Endothelial cell of umbilical vein (primary cell): ENCODE results near the gene HSBP1. TPM values are rescaled to one million over a fixed set of nuclear protein-coding genes. Genes with fewer than 3 reads are reported as not detected.

ENCODE experiments used
- BruUV-seq: library from RNA; stranded (reverse); fragments of 400-500 nt; replicated peaks from 2 replicates; lab custom pipeline; 2021; lab: Mats Ljungman, UMichigan
- CTCF ChIA-PET: fragments of 300-600, 350-600 bp; sonication (Branson Sonifier 250); formaldehyde crosslinking; loops from one replicate; lab custom pipeline; 2021; ENCODE audit warnings: antibody characterized with exemption, inconsistent platforms; lab: Charles Lee
- POLR2A ChIA-PET: fragments of 300-600, 350-600 bp; sonication (Branson Sonifier 250); formaldehyde crosslinking; loops from one replicate; lab custom pipeline; 2021; ENCODE audit warnings: antibody characterized with exemption, inconsistent platforms; lab: Charles Lee
- DNase-seq: peaks from one replicate; pipeline ENCODE4 v3.0.0-alpha.2; 2011; ENCODE audit warnings: low read depth, low spot score
- FAIRE-seq: peaks from 2 replicates; lab custom pipeline; 2011; peaks lifted over from hg19 to GRCh38; lab: Jason Lieb, UNC
- H2AFZ ChIP-seq: 2 replicates; pipeline ENCODE4 v1.6.0; 2012; ENCODE audit warnings: low read depth, low read length, control low read depth, inconsistent platforms
- H3K27ac ChIP-seq: 2 replicates; pipeline ENCODE4 v1.5.1; 2011; ENCODE audit warnings: low read depth, mild to moderate bottlenecking, control low read depth, low read length, moderate library complexity; ENCODE audit not compliant: insufficient read depth
- H3K27me3 ChIP-seq, 2 experiments: 2 replicates each; pipeline versions ENCODE4 v1.6.0 to v1.6.1; 2011; ENCODE audit warnings: low read length in 2 of 2, mixed read lengths in 1 of 2; ENCODE audit not compliant: control insufficient read depth in 2 of 2, insufficient read depth in 2 of 2
- H3K36me3 ChIP-seq, 2 experiments: 2 replicates in 1 of 2; 3 replicates in 1 of 2; pipeline ENCODE4 v1.5.1; 2011; ENCODE audit warnings: low read length in 2 of 2, mild to moderate bottlenecking in 1 of 2, moderate library complexity in 1 of 2; ENCODE audit not compliant: control insufficient read depth in 2 of 2, insufficient read depth in 2 of 2; ENCODE audit errors: extremely low read depth in 1 of 2
- H3K4me1 ChIP-seq: 3 replicates; pipeline ENCODE4 v1.5.1; 2011; ENCODE audit warnings: mild to moderate bottlenecking, low read length; ENCODE audit not compliant: control insufficient read depth, insufficient read depth; ENCODE audit errors: extremely low read depth
- H3K4me2 ChIP-seq: 2 replicates; pipeline ENCODE4 v1.6.1; 2011; ENCODE audit warnings: low read length, control low read depth, mixed read lengths; ENCODE audit not compliant: insufficient read depth
- H3K4me3 ChIP-seq, 3 experiments: fragments of 200-600 bp in 1 of 3; sonication (generic), shearing (Covaris generic) in 1 of 3; replicated peaks in 1 of 3; 2 replicates each; pipeline ENCODE4 v1.5.1; 2011 to 2016; ENCODE audit warnings: control low read depth in 3 of 3, low read length in 3 of 3, mild to moderate bottlenecking in 2 of 3, inconsistent platforms in 1 of 3, low read depth in 1 of 3, moderate library complexity in 1 of 3; ENCODE audit not compliant: insufficient read depth in 1 of 3
- H3K79me2 ChIP-seq: 2 replicates; pipeline ENCODE4 v1.6.0; 2012; ENCODE audit warnings: low read length, inconsistent platforms; ENCODE audit not compliant: control insufficient read depth, insufficient read depth
- H3K9ac ChIP-seq: replicated peaks from 2 replicates; pipeline ENCODE3; 2011; ENCODE audit warnings: low read length, control low read depth; ENCODE audit not compliant: insufficient read depth; ENCODE audit errors: extremely low read depth
- H3K9me1 ChIP-seq: replicated peaks from 3 replicates; pipeline ENCODE4 v1.6.0; 2011; ENCODE audit warnings: mild to moderate bottlenecking, low read length; ENCODE audit not compliant: control insufficient read depth, insufficient read depth; ENCODE audit errors: extremely low read depth
- H3K9me3 ChIP-seq: replicated peaks from 2 replicates; pipeline ENCODE4 v1.5.1; 2012; ENCODE audit warnings: low read length, inconsistent platforms; ENCODE audit not compliant: control insufficient read depth, insufficient read depth
- H4K20me1 ChIP-seq: replicated peaks from 2 replicates; pipeline ENCODE3; 2011; ENCODE audit warnings: mild to moderate bottlenecking, low read length; ENCODE audit not compliant: control insufficient read depth, insufficient read depth; ENCODE audit errors: extremely low read depth
- CTCF ChIP-seq, 2 donors: IDR thresholded peaks; 1 replicate in 1 of 2; 2 replicates in 1 of 2; pipeline ENCODE4 v1.5.1; 2011; ENCODE audit warnings: low read length in 2 of 2, mild to moderate bottlenecking in 2 of 2, moderate library complexity in 2 of 2, control low read depth in 1 of 2, inconsistent platforms in 1 of 2, low read depth in 1 of 2; ENCODE audit not compliant: insufficient read depth in 1 of 2; ENCODE audit errors: extremely low read depth in 1 of 2
- EZH2 ChIP-seq: IDR thresholded peaks from 2 replicates; pipeline ENCODE4 v1.6.1; 2012; ENCODE audit warnings: borderline replicate concordance, low read depth, mild to moderate bottlenecking, moderate library complexity, low read length, inconsistent platforms; ENCODE audit not compliant: severe bottlenecking
- FOS ChIP-seq: IDR thresholded peaks from 2 replicates; pipeline ENCODE4 v1.6.1; 2011; ENCODE audit warnings: mild to moderate bottlenecking, low read length, moderate library complexity, borderline replicate concordance; ENCODE audit not compliant: insufficient read depth
- GATA2 ChIP-seq: IDR thresholded peaks from 2 replicates; pipeline ENCODE4 v1.7.0; 2011; ENCODE audit warnings: low read depth, mild to moderate bottlenecking, moderate library complexity, mixed read lengths, low read length; ENCODE audit not compliant: insufficient read length, insufficient read depth
- JUN ChIP-seq: IDR thresholded peaks from 2 replicates; pipeline ENCODE4 v1.6.1; 2011; ENCODE audit warnings: borderline replicate concordance, low read depth; ENCODE audit not compliant: insufficient read length, insufficient read depth
- MAX ChIP-seq: IDR thresholded peaks from 2 replicates; pipeline ENCODE4 v1.6.1; 2011; ENCODE audit not compliant: insufficient read depth, insufficient read length
- MYC ChIP-seq: IDR thresholded peaks from one replicate; pipeline ENCODE4 v1.6.1; 2011; ENCODE audit warnings: mild to moderate bottlenecking, low read depth, low read length
- POLR2A ChIP-seq: IDR thresholded peaks from 2 replicates; pipeline ENCODE4 v1.6.1; 2012; ENCODE audit warnings: low read depth, mild to moderate bottlenecking, control low read depth, low read length
- POLR2AphosphoS5 ChIP-seq: IDR thresholded peaks from 2 replicates; pipeline ENCODE4 v1.6.1; 2012; ENCODE audit warnings: low read depth, mild to moderate bottlenecking, control low read depth, low read length, moderate library complexity; ENCODE audit not compliant: insufficient read depth
- dilution Hi-C: fragments of 300-500 bp; cut with MboI; formaldehyde crosslinking; loops from one replicate; pipeline ENCODE4 v1.15.0; 2019; ENCODE audit warnings: low sequenced_read_pairs; ENCODE audit not compliant: extremely low pct_ligation_motif_present
- intact Hi-C: fragments of 100-400 bp; cut with micrococcal nuclease; formaldehyde crosslinking; loops from one replicate; pipeline ENCODE4 v1.10.0; 2022
- polyA plus RNA-seq, 4 experiments: library from polyadenylated mRNA; depleted of rRNA in 3 of 4; stranded (reverse) in 3 of 4; unstranded in 1 of 4; fragments of >200 nt; gene quantifications; 2 replicates each; pipeline versions ENCODE4 v1.2.1 to v1.2.3, GENCODE V29; 2011 to 2012; ENCODE audit warnings: missing spikeins in 1 of 4
- total RNA-seq: library from RNA; stranded (reverse); gene quantifications from 2 replicates; pipeline ENCODE4 v1.2.3, GENCODE V29; 2021

The HSBP1 gene
- total and polyA plus RNA-seq, 2 donors (not counting 3 experiments of a cell fraction or from before 2014, with no cell fraction given) = 40.8 to 136 TPM

GRCh38 chr16:83847371-83848225 lies 39.8 kb downstream of the HSBP1 start:
- Histone ChIP-seq H3K9me3 (no peaks in the 10 kb centered on the region), H3K27me3 (peaks cover 1 to 3% of the 10 kb centered on the region in 2 experiments), H3K9me1 (no peaks in the 10 kb centered on the region), H4K20me1 (no peaks in the 10 kb centered on the region), H3K79me2 (no peaks in the 10 kb centered on the region), H3K4me1 (peaks cover 6% of the 10 kb centered on the region), H3K36me3 (no peaks in the 10 kb centered on the region), H3K4me3 (no peak overlapping the region), H3K27ac (no peak overlapping the region), H3K9ac (no peak overlapping the region), H3K4me2 (peak overlapping the region; percentile 49), H2AFZ (no peak overlapping the region)
- peak; percentile 83 for FAIRE-seq
- peak; percentile 37 for DNase-seq
- TF ChIP-seq JUN = no peak
- no peak for TF ChIP-seq MYC
- no peak for TF ChIP-seq POLR2A
- no peak for TF ChIP-seq EZH2
- no peak for TF ChIP-seq POLR2AphosphoS5
- TF ChIP-seq MAX = no peak
- TF ChIP-seq CTCF (IDR thresholded peaks at IDR 0.05; ENCODE audit: extremely low read depth in 1 of 2, insufficient read depth in 1 of 2, low read depth in 1 of 2, low read length in 2 of 2) = no peak
- no peak for TF ChIP-seq FOS
- TF ChIP-seq GATA2 = no peak
- intact Hi-C loops (no loop called here), dilution Hi-C loops (no loop called here)
- no TSS peak for BruUV-seq
- ChIA-PET CTCF (interaction anchor here (0.7 to 1.1 kb wide), 4 partner anchors 11 to 28 kb away, joined by 3 to 6 read pairs (median 4); no protein-coding TSS in a partner anchor), POLR2A (interaction anchor here (0.9 kb wide), 1 partner anchor 12 kb away, joined by 3 read pairs; no protein-coding TSS in a partner anchor)
